ENCODE data around the gene FRMD5.
"Not testable (repeated sequence)": the region's sequence is repeated elsewhere in the genome, so short reads cannot be mapped to it uniquely, and the experiment has no call there.

FRMD5 gene

DNA sequence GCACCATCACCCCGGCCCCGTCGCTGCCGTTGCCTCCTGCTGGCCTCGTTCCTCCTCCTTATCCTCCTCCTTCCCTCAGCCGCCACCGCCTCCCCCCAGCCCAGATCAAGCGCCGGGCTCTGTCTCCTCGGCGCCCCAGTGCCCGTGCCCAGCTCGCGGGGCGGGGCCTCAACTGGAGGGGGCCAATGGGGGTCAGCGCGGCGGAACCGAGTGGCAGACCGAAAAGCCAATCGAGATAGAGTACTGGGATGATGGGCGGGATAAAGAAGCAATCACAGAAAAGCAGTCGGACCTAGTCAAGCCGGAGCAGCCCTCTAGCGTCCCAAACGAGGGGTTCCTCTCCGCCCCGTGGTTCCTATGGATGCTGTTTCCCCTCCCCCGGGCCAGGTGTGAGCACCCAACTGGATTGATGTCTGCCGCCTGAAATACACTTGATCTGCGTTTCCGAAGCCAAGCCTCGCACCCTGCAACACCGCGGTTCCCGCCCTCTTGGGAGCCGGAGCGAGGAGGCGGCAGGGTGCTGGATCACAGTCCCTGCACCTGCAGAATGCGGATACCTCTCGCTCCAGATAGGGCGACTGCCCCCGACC is at the start of gene FRMD5:
Gene FRMD5 (minus strand): TSS at position 121 of the 590 bp plus-strand sequence.
- DNase-seq = peak; percentile 89

- no peak for DNase-seq
Observed at GRCh38 chr15:44243829-44244228, 48.8 kb upstream of the FRMD5 start.

DNA sequence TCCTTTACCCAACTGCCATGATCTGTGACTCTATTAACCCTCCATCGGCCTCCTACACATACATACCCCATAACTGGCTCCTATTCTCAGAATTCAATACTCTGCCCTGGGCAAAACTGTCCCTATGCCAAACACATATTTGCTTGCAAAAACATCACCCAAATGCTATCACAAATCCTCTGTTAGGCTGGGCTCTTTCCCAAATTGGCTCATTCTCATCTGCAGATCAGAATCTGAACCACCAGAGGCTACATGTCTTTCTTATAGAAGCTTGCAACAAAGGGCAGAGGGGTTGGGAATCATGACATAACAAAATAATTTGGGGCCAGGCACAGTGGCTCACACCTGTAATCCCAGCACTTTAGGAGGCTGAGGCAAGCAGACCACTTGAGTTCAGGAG is 48.1 kb upstream of the FRMD5 start:
- no peak for DNase-seq

DNA sequence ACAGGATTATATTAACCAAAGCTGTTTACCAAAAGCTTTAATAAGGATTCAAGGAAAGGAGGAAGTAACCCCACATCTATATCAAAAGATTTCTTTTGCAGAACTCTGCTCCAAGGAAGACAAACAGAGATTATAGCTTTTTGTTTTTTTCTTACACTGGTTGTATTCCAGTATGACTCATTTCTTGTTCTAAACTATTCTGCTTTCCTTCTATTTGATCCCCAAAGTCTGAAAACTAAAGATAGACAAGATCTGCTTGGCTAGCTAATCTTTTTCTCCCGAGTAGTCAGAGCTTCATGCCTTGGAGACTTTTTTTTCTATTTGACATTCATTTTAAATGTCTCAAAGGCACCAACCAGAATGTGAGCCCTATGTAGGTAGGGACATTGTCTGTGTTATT is 36.8 kb upstream of the FRMD5 start:
- DNase-seq = no peak

DNA sequence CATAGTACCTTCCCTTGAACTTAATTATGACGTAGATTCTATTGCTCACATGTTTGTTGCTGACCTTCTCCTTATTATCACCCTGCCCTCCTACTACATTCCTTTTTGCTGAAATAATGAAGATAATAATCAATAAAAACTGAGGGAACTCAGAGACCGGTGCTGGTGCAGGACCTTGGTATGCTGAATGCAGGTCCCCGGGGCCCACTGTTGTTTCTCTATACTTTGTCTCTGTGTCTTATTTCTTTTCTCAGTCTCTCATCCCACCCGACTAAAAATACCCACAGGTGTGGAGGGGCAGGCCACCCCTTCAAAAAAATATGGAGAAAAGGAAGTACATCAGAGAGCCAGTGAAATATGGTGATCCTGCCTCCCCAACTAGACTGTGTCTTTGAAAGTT is 34.2 kb upstream of the FRMD5 start:
- not testable (repeated sequence) for DNase-seq

GRCh38 chr15:44227584-44227983 is 32.5 kb upstream of the FRMD5 start:
- no peak for DNase-seq

- DNase-seq = not testable (repeated sequence)
Observed at GRCh38 chr15:44227001-44227400, 31.9 kb upstream of the FRMD5 start.

- DNase-seq = no peak
Observed at GRCh38 chr15:44222478-44222877, 27.4 kb upstream of the FRMD5 start.

GRCh38 chr15:44219073-44219472 is 24.0 kb upstream of the FRMD5 start:
- no peak for DNase-seq

DNA sequence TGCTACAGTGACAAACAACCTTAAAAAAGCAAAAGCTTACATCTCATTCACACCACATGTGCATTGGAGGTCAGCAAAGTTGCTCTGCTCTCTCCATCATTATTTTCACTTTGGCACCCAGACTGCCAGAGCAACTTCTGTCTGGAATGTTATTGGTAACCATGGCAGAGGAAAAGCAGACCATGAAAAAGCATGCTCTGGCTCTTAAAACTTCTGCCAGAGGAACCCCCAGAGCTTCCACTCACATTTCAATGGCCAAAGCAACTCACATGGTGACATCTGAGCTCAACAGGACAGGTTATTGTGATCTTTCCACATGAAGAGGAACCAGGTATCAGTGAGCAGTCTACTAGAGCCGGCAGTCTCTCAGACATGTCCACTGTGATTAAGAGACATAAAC is 21.9 kb upstream of the FRMD5 start:
- no peak for DNase-seq

DNA sequence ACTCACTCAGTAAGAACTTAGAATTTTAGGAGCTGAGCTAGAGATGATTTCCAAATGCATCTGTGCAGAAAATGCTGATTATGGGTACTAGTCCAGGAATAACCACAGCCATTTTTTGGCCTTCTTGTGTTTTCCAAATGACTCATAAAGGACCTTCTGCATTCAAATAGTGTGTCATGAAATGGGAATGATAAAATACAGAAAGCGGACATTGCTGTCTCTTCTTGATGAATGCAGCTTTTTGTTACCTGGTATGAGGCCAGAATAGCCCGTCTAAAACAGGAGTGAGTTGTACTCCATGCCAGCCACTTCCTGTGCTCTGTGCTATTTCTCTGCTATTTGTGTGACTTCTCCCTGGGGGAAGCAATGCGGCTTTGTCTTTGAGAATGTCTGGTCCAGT is 20.5 kb upstream of the FRMD5 start:
- no peak for DNase-seq

DNA sequence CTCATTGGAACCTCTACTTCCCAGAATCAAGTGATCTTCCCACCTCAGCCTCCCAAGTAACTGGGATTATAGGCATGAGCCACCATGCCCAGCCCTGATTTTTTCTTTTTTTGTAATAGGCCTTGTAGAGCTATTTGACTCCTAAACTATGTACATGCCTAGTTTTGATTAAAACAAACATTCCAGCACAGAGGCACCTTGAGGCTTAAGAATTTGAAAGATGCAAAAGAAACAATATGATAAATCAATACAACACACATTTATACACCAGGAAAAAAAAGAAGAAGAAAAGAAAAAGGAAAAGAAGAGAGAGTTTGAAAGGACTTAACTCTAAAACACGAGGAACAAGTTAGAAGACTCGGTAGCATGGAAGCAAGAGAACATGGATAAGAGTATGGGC is 13.9 kb upstream of the FRMD5 start:
- DNase-seq = no peak

DNA sequence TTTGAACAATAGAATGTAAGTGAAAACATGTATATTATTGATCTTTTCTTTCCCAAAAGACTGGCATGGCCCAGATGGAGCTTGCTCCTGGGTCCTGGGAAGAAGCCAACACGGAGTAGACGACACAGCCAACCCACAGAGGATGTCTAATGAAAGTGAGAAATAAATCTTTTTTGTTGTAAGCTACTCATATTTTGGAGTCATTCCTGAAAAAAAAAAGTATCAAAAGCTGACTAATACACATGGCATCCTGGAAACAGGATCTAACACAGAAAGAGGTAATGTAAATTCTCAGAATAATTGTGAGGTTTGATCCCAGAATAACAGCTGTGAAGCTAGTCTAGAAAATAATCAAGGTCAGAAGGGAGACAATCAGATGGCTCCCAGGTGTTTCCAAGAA is 12.6 kb upstream of the FRMD5 start:
- DNase-seq = no peak

- DNase-seq = no peak
Observed at GRCh38 chr15:44199393-44199792, 4.3 kb upstream of the FRMD5 start.

DNA sequence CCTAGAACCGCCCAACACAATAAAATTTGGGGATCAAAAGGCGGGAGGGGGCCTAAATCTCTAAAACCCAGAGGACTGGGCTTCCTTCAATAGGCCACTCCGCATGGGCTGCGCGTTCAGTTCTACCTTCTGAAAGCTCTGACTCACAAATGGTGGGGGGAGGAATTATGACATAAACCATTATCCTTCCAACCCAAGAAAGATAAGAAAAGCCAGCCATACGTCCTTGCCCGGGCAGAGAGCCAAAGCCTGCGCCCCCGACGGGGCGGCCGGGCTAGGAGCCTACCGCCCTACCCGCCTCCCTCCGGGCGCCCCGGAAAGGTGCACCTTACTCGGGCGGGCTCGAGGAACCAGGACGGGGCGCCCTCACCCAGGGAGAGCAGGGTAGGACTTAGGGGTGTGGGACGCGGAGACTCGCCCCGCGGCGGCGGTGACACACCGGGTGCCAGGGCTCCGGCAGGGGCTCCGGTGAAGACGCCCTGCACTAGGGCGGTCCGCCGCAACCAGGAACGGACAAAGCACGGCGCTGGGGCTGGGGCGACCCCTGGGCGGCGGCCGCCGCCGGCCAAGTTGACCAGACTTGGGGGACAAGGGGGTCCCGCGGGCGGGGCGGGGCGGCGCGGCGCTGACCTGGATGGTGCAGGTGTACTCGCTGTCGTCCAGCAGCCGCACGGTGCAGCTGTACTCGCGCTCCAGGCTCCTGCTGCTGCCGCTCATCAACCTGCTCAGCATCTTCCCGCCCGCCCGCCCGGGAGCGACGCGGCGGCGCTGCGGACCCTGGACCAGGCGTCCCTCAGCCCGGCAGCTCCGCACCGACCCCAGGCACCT is 534 bp downstream of the FRMD5 start:
- peak; percentile 44 for DNase-seq

GRCh38 chr15:44193651-44194322 is 1.3 kb downstream of the FRMD5 start:
- no peak for DNase-seq

DNA sequence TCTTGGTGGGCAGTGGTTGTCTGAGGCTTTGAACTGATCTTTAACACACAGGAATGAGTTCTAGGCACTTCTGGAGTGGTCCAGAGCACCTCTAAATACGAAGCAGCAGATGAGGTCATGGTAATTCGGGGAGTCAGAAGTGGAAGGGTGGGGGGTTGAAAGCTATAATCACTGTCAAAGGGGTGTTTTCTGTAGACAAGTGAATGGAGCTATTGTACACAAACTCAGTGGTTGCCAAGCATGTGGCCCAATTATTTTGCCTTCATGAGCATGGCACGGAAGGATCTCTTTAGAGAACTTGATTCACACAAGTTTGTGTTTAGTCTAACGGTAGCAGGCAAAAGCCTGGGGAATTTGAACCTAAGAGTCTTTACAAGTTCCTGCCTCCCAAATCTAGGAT is 6.3 kb downstream of the FRMD5 start:
- no peak for DNase-seq

- DNase-seq = no peak
Observed at GRCh38 chr15:44186705-44187104, 8.4 kb downstream of the FRMD5 start.

- no peak for DNase-seq
Observed at GRCh38 chr15:44183363-44183762, 11.7 kb downstream of the FRMD5 start.

DNA sequence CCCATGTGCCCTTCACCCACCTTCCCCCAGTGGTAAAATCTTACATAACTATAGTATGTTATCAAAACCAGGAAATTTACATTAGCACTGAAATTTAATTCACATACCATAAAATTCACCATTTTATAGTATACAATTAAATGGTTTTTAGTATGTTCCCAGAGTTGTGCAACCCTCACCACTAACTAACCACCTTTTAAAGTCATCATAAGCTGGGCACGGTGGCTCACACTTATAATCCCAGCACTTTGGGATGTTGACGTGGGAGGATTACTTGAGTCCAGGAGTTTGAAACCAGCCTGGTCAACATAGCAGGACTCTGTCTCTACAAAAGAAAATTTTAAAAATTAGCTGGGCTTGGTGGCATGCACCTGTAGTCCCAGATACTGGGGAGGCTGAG is 13.7 kb downstream of the FRMD5 start:
- DNase-seq = no peak

DNA sequence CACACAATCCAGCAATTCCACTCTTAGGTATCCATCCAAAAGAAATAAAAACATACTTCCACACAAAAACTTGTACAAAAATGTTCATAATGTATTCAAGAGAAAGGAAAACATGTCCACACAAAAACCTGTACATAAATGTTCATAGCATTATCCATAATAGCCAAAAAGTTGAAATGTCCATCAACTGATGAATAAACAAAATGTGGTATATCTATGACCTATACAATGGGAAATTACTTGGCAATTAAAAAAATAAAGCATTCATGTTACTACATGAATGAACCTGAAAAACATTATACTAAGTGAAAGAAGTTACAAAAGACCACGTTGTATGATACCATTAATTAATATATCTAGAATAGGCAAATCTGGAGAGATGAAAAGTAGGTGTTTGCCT is 17.9 kb downstream of the FRMD5 start:
- DNase-seq = no peak

DNA sequence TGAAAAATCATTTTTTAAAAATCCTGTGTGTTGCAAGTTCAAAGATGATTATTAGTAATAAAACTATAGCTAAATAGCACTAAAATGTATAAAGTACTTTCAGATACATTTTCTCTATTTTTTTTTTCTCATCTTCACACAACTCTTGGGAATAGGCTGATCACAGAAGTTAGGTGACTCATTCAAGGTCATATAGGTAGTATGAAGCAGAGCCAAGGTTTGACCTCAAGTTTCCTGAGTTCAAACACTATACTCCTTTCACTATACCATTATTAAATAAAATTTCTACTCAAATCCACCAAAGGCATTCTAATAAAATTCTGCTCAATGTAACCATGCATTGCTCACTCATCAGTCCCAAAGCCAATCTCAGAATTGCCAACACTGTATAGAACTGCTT is 21.3 kb downstream of the FRMD5 start:
- no peak for DNase-seq

DNA sequence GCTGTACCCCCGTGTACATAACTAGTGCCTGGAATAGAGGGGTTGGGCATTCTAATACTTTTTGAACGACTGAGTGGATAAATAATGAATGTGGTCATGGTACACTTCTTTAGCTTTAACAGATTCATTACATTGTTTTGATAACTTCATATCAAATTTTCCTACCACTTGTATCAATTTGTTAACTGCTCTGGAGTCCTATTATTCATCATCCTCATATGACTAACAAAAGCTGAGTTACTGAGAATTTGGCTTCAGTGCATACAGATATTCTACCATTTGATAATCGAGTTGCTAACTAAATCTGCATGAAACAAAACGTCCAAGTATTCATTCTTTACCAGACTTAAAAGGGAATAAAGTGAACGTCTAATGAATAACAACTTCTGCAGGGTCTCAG is 31.7 kb downstream of the FRMD5 start:
- DNase-seq = no peak

DNA sequence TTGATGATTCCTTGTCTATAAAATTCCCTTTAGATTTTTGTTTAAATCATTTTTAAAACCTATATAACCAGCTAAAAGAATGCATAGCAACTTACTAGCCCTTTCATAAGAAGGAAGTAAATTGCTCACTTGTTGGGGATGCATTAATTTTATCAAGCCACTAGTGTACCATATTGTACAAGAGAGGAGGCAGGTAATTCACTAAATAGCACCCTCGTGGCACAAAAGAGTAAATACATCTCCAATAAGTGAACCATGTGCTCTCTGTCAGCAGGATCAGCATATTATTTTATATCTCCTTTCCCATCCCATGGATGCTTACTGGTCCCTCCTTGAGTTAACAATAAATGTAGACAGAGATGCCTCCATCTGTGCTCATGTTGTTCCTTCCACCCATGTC is 34.3 kb downstream of the FRMD5 start:
- no peak for DNase-seq

Measured in right forelimb (tissue), 1 donor.